ENCODE results near the gene WWOX.

- TF ChIP-seq EZH2 (IDR thresholded peaks at IDR 0.05; ENCODE audit: borderline replicate concordance) (no peak), CTCF (IDR thresholded peaks at IDR 0.05; ENCODE audit: poor library complexity) (no peak)
Measured at GRCh38 chr16:78218279-78218678, 118.8 kb downstream of the WWOX start.

Data from hepatocyte (in vitro differentiated cells).